Endothelial cell of coronary artery (primary cell): Measurements from ENCODE around the gene ORM2. TPM values are rescaled to one million over a fixed set of nuclear protein-coding genes. Genes with fewer than 3 reads are reported as not detected.

ENCODE experiments used
- total RNA-seq: library from RNA; depleted of rRNA; stranded (reverse); fragments of >200 nt; gene quantifications from 2 replicates; pipeline ENCODE4 v1.2.3, GENCODE V29; 2014

Gene ORM2
- total RNA-seq: not detected in 2 replicates

DNA sequence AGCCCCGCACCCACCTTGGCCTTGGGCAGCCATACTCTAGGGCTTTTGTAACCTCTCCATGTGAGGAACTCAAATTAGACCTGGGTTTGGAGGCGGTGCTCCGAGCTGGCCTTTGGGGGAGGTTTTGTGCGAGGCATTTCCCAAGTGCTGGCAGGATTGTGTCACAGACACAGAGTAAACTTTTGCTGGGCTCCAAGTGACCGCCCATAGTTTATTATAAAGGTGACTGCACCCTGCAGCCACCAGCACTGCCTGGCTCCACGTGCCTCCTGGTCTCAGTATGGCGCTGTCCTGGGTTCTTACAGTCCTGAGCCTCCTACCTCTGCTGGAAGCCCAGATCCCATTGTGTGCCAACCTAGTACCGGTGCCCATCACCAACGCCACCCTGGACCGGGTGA lies at the start of gene ORM2:
Gene ORM2 (plus strand): TSS at position 245 of the 398 bp plus-strand sequence. CDS start 36 bp downstream, at position 281.

DNA sequence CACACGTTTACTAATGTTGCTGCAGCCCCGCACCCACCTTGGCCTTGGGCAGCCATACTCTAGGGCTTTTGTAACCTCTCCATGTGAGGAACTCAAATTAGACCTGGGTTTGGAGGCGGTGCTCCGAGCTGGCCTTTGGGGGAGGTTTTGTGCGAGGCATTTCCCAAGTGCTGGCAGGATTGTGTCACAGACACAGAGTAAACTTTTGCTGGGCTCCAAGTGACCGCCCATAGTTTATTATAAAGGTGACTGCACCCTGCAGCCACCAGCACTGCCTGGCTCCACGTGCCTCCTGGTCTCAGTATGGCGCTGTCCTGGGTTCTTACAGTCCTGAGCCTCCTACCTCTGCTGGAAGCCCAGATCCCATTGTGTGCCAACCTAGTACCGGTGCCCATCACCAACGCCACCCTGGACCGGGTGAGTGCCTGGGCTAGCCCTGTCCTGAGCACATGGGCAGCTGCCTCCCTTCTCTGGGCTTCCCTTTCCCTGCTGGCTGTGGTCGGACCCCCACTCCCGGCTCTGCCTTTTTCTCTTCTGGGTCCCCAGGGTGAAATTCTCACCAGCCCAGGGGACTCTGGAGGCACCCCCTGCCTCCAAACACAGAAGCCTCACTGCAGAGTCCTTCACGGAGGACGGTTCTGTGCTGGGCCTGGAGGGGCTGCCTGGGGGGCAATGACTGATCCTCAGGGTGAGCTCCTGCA lies 6.7 kb upstream of the ORM2 start, which contains the start of gene ORM1:
Gene ORM1 (plus strand): TSS at position 268 of the 701 bp plus-strand sequence. CDS start 36 bp downstream, at position 304.

Other genes with a start within 250 kb of the ORM2 start
- 0.18 TPM in 1 of 2 replicates, not detected in the other for gene KIF12, start 230.6 kb upstream of the ORM2 start, total RNA-seq
- gene COL27A1, start 174.3 kb upstream of the ORM2 start, total RNA-seq: 7.3 and 11.5 TPM in 2 replicates
- gene ORM1, start 6.8 kb upstream of the ORM2 start, total RNA-seq: not detected in 2 replicates
- gene AKNA, start 58.1 kb downstream of the ORM2 start, total RNA-seq: 3.8 and 5.6 TPM in 2 replicates
- gene WHRN, start 175.6 kb downstream of the ORM2 start, total RNA-seq: under 0.01 and 0.19 TPM in 2 replicates